Liver (tissue), 3 donors: ENCODE measurements around the gene ACSF2.

Experiments used
- ATF3 ChIP-seq: IDR thresholded peaks from 2 replicates; pipeline ENCODE4 v1.6.1; 2016; ENCODE audit warnings: antibody characterized with exemption
- CTCF ChIP-seq: fragments of 150-350 bp; IDR thresholded peaks from 2 replicates; pipeline ENCODE4 v1.5.1; 2017; ENCODE audit warnings: improper control_type of control experiment, low read depth, low read length; ENCODE audit not compliant: missing input control
- FOXA1 ChIP-seq: IDR thresholded peaks from 2 replicates; pipeline ENCODE4 v1.6.1; 2016; ENCODE audit warnings: antibody characterized with exemption
- GABPA ChIP-seq, 2 donors: IDR thresholded peaks in 1 of 2; conservative IDR thresholded peaks in 1 of 2; 2 replicates each; pipeline ENCODE4 v1.6.1; 2016; ENCODE audit warnings: antibody characterized with exemption in 2 of 2, mild to moderate bottlenecking in 1 of 2, moderate library complexity in 1 of 2
- RAD21 ChIP-seq, 2 donors: IDR thresholded peaks; 2 replicates each; pipeline ENCODE4 v1.6.1; 2016; ENCODE audit warnings: antibody characterized with exemption in 2 of 2, mild to moderate bottlenecking in 2 of 2
- RXRA ChIP-seq, 2 donors: IDR thresholded peaks; 2 replicates each; pipeline ENCODE4 v1.6.1; 2017 to 2018; ENCODE audit warnings: antibody characterized with exemption in 2 of 2, mild to moderate bottlenecking in 1 of 2
- TAF1 ChIP-seq: conservative IDR thresholded peaks from 2 replicates; pipeline ENCODE4 v1.6.1; 2016; ENCODE audit warnings: antibody characterized with exemption, mild to moderate bottlenecking
- YY1 ChIP-seq: IDR thresholded peaks from 2 replicates; pipeline ENCODE4 v1.6.1; 2016; ENCODE audit warnings: antibody characterized with exemption, mild to moderate bottlenecking
- TF ChIP-seq, protein P1 (sequence below): IDR thresholded peaks from 2 replicates; pipeline ENCODE4 v1.6.1; 2016; ENCODE audit warnings: antibody characterized with exemption
- donor health status: healthy.
- donor health status: healthy.

- TF ChIP-seq CTCF = no peak
- TF ChIP-seq RAD21 (IDR thresholded peaks at IDR 0.05) = no peak
- no peak for TF ChIP-seq TAF1
- TF ChIP-seq ATF3 = no peak
- TF ChIP-seq, protein P1, sequence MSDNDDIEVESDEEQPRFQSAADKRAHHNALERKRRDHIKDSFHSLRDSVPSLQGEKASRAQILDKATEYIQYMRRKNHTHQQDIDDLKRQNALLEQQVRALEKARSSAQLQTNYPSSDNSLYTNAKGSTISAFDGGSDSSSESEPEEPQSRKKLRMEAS = no peak
- TF ChIP-seq YY1 = no peak
- TF ChIP-seq RXRA (IDR thresholded peaks at IDR 0.05) = no peak
- TF ChIP-seq FOXA1 = no peak
- TF ChIP-seq GABPA (IDR thresholded peaks at IDR 0.05 in 1 of 2, conservative IDR thresholded peaks at IDR 0.05 in 1 of 2) = no peak
Observed at GRCh38 chr17:50471009-50471905, 45.2 kb downstream of the ACSF2 start.
